ENCODE results near the gene BRIP1.
"Not testable (repeated sequence)": the region's sequence is repeated elsewhere in the genome, so short reads cannot be mapped to it uniquely, and the experiment has no call there.

BRIP1 gene

DNA sequence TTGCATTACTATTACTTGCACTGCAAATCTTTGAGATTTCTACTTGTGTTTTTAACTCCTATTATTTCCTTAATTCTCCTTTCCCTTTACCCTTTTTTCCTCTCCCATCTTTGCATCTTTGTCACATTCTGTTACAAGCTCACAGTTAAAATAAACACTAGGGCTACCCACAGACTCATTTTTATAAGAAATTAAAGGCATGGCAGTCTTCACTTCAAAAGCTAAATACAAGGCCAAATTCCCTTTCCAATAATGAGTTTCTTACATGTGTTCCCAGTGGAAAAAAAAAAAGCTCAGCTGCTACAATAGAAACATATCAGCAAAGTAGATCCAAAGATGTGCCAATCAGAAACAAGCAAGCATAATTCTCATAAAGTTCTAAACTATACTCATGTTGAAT, 3.7 kb upstream of the BRIP1 start:
- peaks cover 38% of the 10 kb centered on the region for H3K36me3 ChIP-seq (ENCODE audit: control insufficient read depth, insufficient read depth, low read length)
- no peak overlapping the region for H3K27ac ChIP-seq (ENCODE audit: low read depth, low read length, severe bottlenecking)
- H3K4me1 ChIP-seq (ENCODE audit: control insufficient read depth, insufficient read depth, low read length, poor library complexity, severe bottlenecking) = no peaks in the 10 kb centered on the region
- H3K9me3 ChIP-seq (ENCODE audit: control insufficient read depth, low read length) = no peaks in the 10 kb centered on the region
- H3K4me3 ChIP-seq (ENCODE audit: extremely low read depth, insufficient read depth, low read length, poor library complexity, severe bottlenecking) = no peak overlapping the region

DNA sequence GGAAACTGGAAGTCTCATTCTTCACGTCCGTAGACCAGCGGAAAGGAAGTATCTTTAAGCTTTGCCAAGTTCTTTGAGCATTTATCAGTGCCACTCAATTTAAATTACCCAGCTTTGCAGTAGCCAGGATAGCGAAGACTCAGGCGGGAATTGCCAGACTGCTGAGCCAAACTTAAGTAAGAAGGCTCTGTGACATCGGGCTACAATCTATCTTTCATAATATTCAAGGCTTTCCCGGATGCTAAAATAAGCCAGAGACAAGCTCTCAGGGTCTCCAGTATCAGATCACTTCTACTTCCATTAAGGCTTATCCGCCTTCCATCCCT, 436 bp upstream of the BRIP1 start:
- Histone ChIP-seq H3K36me3 (ENCODE audit: control insufficient read depth, insufficient read depth, low read length) (peaks cover 29% of the 10 kb centered on the region), H3K4me1 (ENCODE audit: control insufficient read depth, insufficient read depth, low read length, poor library complexity, severe bottlenecking) (peaks cover 3% of the 10 kb centered on the region), H3K4me3 (ENCODE audit: extremely low read depth, insufficient read depth, low read length, poor library complexity, severe bottlenecking) (peak overlapping the region; percentile 72), H3K9me3 (ENCODE audit: control insufficient read depth, low read length) (no peaks in the 10 kb centered on the region), H3K27ac (ENCODE audit: low read depth, low read length, severe bottlenecking) (peak overlapping the region; percentile 89)
- WGBS, 2 experiments (ENCODE audit: insufficient coverage in 2 of 2) = 2 to 3% methylated on average over 6 to 7 of the region's 8 CpGs

DNA sequence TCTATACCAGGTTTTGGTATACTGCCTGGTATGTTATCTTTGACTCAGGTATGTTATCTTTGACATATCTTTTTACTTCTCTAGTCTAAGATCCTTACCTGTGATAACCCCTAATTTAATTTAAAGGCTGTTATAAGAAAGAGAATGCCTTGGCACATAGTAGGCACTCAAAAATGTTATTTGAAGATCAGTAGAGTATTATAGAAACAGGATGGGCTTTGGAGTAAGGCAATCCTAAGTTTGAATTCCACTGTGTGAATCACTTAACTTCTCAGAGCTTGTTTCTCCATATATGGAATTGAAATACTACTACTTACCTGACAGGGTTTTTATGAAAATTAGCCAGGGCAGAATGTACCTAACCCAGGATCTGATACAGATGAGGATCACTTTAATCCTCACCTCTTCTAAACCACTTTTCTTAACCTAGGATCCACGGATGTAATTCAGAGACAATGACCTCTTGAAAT, 1.2 kb downstream of the BRIP1 start:
- H3K9me3 ChIP-seq (ENCODE audit: control insufficient read depth, low read length) = no peaks in the 10 kb centered on the region
- H3K27ac ChIP-seq (ENCODE audit: low read depth, low read length, severe bottlenecking) = no peak overlapping the region
- peaks cover 26% of the 10 kb centered on the region for H3K36me3 ChIP-seq (ENCODE audit: control insufficient read depth, insufficient read depth, low read length)
- no CpG with 5 or more reads among the region's 1 CpG for WGBS, 2 experiments (ENCODE audit: insufficient coverage in 2 of 2)
- H3K4me3 ChIP-seq (ENCODE audit: extremely low read depth, insufficient read depth, low read length, poor library complexity, severe bottlenecking) = peak overlapping the region; percentile 72
- H3K4me1 ChIP-seq (ENCODE audit: control insufficient read depth, insufficient read depth, low read length, poor library complexity, severe bottlenecking) = peaks cover 3% of the 10 kb centered on the region

DNA sequence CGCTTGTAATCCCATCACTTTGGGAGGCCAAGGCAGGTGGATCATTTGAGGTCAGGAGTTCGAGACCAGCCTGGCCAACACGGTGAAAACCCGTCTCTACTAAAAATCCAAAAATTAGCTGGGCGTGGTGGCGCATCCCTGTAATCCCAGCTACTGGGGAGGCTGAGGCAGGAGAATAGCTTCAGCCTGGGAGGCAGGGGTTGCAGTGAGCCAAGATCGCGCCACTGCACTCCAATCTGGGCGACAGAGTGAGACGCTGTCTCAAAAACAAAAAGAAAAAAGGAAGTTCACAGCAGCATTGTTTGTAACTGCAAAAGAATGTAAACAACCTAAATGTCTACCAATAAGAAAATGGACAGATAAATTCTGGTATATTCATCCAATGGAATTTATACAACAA, 2.9 kb downstream of the BRIP1 start:
- not testable (repeated sequence) for H3K27ac ChIP-seq (ENCODE audit: low read depth, low read length, severe bottlenecking); H3K4me3 ChIP-seq (ENCODE audit: extremely low read depth, insufficient read depth, low read length, poor library complexity, severe bottlenecking); H3K4me1 ChIP-seq (ENCODE audit: control insufficient read depth, insufficient read depth, low read length, poor library complexity, severe bottlenecking); H3K9me3 ChIP-seq (ENCODE audit: control insufficient read depth, low read length)
- 94 to 98% methylated on average over 7 to 10 of the region's 10 CpGs for WGBS, 2 experiments (ENCODE audit: insufficient coverage in 2 of 2)
- peaks cover 17% of the 10 kb centered on the region for H3K36me3 ChIP-seq (ENCODE audit: control insufficient read depth, insufficient read depth, low read length)

DNA sequence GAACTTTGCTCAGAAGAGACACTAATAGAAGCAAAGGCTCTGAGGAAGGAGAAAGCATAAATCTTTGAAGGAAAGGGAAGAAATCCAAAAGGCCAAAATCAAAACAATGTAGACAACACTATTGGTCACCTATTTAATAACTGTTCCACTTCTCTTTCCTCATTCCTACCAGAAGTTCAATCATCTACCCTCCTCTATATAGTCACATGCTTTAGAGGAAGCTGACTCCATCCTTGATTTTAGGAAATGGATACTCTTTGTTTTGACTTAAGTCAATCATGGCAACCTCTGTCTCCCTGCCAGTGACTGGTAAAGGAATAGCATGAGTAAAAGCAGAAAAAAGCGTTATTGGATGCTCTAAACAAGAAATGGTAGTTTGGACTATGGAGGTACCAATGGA, 7.3 kb downstream of the BRIP1 start:
- Histone ChIP-seq H3K27ac (ENCODE audit: low read depth, low read length, severe bottlenecking) (no peak overlapping the region), H3K9me3 (ENCODE audit: control insufficient read depth, low read length) (no peaks in the 10 kb centered on the region), H3K4me3 (ENCODE audit: extremely low read depth, insufficient read depth, low read length, poor library complexity, severe bottlenecking) (no peak overlapping the region), H3K36me3 (ENCODE audit: control insufficient read depth, insufficient read depth, low read length) (peaks cover 30% of the 10 kb centered on the region), H3K4me1 (ENCODE audit: control insufficient read depth, insufficient read depth, low read length, poor library complexity, severe bottlenecking) (no peaks in the 10 kb centered on the region)
- WGBS, 2 experiments (ENCODE audit: insufficient coverage in 2 of 2) = 92 to 100% methylated on average over 1 of the region's 1 CpG

DNA sequence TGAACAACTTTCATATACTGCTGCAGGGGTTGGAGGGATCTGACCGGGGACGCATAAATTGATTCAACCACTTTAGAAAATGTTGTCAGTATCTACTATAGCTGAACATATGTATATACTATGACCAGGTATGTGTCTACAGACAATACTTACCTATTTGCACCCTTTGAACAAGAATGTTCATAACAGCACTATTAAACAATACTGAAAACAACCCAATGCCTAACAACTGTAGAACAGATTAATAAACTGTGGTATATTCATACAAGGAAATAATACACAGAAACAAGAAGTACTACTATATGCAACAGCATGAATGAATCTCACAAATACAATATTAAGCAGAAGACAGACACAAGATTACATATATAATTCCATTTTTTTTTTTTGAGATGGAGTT, 10.5 kb downstream of the BRIP1 start:
- H3K4me3 ChIP-seq (ENCODE audit: extremely low read depth, insufficient read depth, low read length, poor library complexity, severe bottlenecking) = no peak overlapping the region
- H3K4me1 ChIP-seq (ENCODE audit: control insufficient read depth, insufficient read depth, low read length, poor library complexity, severe bottlenecking) = no peaks in the 10 kb centered on the region
- WGBS, 2 experiments (ENCODE audit: insufficient coverage in 2 of 2) = no CpG with 5 or more reads among the region's 2 CpGs
- H3K9me3 ChIP-seq (ENCODE audit: control insufficient read depth, low read length) = no peaks in the 10 kb centered on the region
- H3K36me3 ChIP-seq (ENCODE audit: control insufficient read depth, insufficient read depth, low read length) = peaks cover 18% of the 10 kb centered on the region
- H3K27ac ChIP-seq (ENCODE audit: low read depth, low read length, severe bottlenecking) = no peak overlapping the region

DNA sequence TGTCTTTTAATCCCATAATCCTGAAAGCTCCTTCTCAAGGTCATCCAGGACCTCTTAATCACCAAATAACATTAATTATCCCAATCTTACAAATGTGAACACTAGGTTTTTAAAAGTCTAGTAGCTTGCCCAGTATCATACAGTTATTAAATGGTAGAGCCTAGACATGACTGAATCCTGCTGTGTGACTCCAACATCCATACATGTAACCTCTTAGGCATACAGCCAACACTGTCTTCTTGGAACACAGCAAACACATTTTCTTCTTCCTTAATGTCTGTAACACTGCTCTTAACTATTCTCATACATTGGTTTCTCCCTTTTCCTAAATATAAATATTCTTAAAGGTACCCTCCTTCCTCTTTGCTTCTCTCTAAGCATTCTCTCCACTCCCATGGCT, 13.7 kb downstream of the BRIP1 start:
- Histone ChIP-seq H3K36me3 (ENCODE audit: control insufficient read depth, insufficient read depth, low read length) (peaks cover 32% of the 10 kb centered on the region), H3K4me3 (ENCODE audit: extremely low read depth, insufficient read depth, low read length, poor library complexity, severe bottlenecking) (no peak overlapping the region), H3K4me1 (ENCODE audit: control insufficient read depth, insufficient read depth, low read length, poor library complexity, severe bottlenecking) (no peaks in the 10 kb centered on the region), H3K9me3 (ENCODE audit: control insufficient read depth, low read length) (no peaks in the 10 kb centered on the region), H3K27ac (ENCODE audit: low read depth, low read length, severe bottlenecking) (no peak overlapping the region)

DNA sequence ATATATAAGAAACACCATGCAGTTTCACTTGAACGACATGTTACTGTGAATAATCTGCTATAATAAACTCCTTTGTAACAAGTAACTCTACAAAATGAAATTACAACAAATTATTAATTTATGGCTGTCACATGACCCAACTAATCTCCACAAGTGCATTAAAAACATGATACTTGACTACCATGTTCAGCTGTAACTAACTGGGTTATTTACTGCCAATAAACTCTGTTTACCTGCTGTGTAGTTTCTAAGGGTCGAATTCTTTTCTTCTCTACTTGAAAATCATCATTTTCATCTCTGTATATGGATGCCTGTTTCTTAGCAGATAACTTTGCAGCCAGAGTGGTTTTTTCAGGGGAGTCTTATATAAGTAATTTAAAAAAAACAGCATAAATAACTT, 14.4 kb downstream of the BRIP1 start:
- Histone ChIP-seq H3K4me1 (ENCODE audit: control insufficient read depth, insufficient read depth, low read length, poor library complexity, severe bottlenecking) (no peaks in the 10 kb centered on the region), H3K9me3 (ENCODE audit: control insufficient read depth, low read length) (no peaks in the 10 kb centered on the region), H3K4me3 (ENCODE audit: extremely low read depth, insufficient read depth, low read length, poor library complexity, severe bottlenecking) (no peak overlapping the region), H3K36me3 (ENCODE audit: control insufficient read depth, insufficient read depth, low read length) (peaks cover 40% of the 10 kb centered on the region), H3K27ac (ENCODE audit: low read depth, low read length, severe bottlenecking) (no peak overlapping the region)
- WGBS, 2 experiments (ENCODE audit: insufficient coverage in 2 of 2) = no CpG with 5 or more reads among the region's 2 CpGs

DNA sequence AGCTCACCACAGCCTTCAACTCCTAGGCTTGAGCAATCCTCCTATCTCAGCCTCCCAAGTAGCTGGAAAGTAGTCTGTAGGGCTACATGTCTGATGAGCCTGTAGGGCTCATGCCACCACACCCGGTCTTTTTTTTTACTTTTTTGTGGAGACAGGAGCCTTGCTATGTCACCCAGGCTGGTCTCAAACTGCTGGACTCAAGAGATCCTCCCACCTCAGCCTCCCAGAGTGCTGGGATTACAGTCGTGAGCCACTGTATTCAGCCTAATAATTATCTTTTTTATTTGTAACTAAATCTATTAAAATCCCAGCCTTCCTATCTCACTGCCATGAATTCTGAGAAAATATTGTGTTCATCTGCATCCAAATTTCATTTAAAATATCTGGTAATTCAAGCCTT, 15.1 kb downstream of the BRIP1 start:
- H3K27ac ChIP-seq (ENCODE audit: low read depth, low read length, severe bottlenecking) = no peak overlapping the region
- H3K4me1 ChIP-seq (ENCODE audit: control insufficient read depth, insufficient read depth, low read length, poor library complexity, severe bottlenecking) = no peaks in the 10 kb centered on the region
- no peak overlapping the region for H3K4me3 ChIP-seq (ENCODE audit: extremely low read depth, insufficient read depth, low read length, poor library complexity, severe bottlenecking)
- H3K9me3 ChIP-seq (ENCODE audit: control insufficient read depth, low read length) = no peaks in the 10 kb centered on the region
- 100% methylated on average over 1 of the region's 2 CpGs; no CpG with 5 or more reads in 1 of the 2 experiments for WGBS, 2 experiments (ENCODE audit: insufficient coverage in 2 of 2)
- H3K36me3 ChIP-seq (ENCODE audit: control insufficient read depth, insufficient read depth, low read length) = peaks cover 43% of the 10 kb centered on the region

DNA sequence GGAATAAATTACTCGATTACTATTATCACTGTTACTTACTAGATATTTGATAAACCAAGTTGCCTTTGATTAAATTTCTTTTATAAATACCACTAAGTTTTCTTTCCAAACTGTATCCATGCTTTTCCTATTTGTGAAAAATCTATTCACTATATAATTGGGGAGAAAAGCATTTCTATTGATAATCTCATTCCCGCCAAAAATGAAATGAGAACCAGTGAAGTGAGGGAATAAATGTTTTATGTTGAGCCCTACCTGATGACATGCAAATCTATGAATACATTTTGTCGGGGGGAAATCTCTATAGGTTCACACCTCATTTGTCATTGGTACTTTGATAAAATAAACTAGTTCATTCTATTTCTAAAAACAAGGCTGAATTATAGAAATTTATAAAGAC, 15.7 kb downstream of the BRIP1 start:
- WGBS, 2 experiments (ENCODE audit: insufficient coverage in 2 of 2) = 100% methylated on average over 1 of the region's 3 CpGs; no CpG with 5 or more reads in 1 of the 2 experiments
- Histone ChIP-seq H3K27ac (ENCODE audit: low read depth, low read length, severe bottlenecking) (no peak overlapping the region), H3K4me3 (ENCODE audit: extremely low read depth, insufficient read depth, low read length, poor library complexity, severe bottlenecking) (no peak overlapping the region), H3K9me3 (ENCODE audit: control insufficient read depth, low read length) (no peaks in the 10 kb centered on the region), H3K36me3 (ENCODE audit: control insufficient read depth, insufficient read depth, low read length) (peaks cover 42% of the 10 kb centered on the region), H3K4me1 (ENCODE audit: control insufficient read depth, insufficient read depth, low read length, poor library complexity, severe bottlenecking) (no peaks in the 10 kb centered on the region)

DNA sequence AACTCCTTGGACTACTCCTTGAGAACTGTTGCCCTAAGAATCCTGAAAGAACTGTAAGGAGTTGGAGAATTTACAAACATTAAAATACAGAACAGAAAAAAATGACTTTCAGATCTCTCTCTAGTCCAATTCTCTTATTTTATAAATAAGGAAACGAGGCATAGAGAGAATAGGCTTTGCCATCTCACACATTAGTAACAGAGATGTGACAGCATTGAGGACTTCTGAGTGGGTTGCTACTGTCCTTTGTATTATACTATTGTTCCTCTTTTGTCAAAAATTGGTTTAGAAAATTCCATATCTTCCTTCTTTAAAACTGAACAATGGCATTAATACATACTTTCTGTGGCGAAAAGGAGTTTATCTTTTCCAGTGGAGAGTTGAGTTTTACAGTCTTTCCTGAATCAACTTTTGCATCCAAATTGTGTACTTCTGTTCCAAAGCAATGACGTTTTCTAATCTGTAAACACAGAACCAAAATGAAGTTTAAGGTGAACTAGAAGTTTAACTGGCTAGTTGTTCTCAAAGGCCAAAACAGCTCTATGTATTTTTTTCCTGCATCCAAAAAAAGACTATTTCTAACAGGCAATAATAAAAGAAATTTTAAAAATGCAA, 16.5 kb downstream of the BRIP1 start:
- H3K4me3 ChIP-seq (ENCODE audit: extremely low read depth, insufficient read depth, low read length, poor library complexity, severe bottlenecking) = no peak overlapping the region
- H3K9me3 ChIP-seq (ENCODE audit: control insufficient read depth, low read length) = no peaks in the 10 kb centered on the region
- H3K27ac ChIP-seq (ENCODE audit: low read depth, low read length, severe bottlenecking) = no peak overlapping the region
- WGBS, 2 experiments (ENCODE audit: insufficient coverage in 2 of 2) = 100% methylated on average over 1 of the region's 3 CpGs; no CpG with 5 or more reads in 1 of the 2 experiments
- H3K36me3 ChIP-seq (ENCODE audit: control insufficient read depth, insufficient read depth, low read length) = peaks cover 45% of the 10 kb centered on the region
- H3K4me1 ChIP-seq (ENCODE audit: control insufficient read depth, insufficient read depth, low read length, poor library complexity, severe bottlenecking) = no peaks in the 10 kb centered on the region

Data from mesodermal cell (in vitro differentiated cells).